Mesothelial cell of epicardium (in vitro differentiated cells): ENCODE measurements around the gene DNAH11. TPM values are rescaled to one million over a fixed set of nuclear protein-coding genes. Genes with fewer than 3 reads are reported as not detected.

ENCODE experiments used
- DNase-seq, 2 experiments: peaks; one replicate each; pipeline ENCODE4 v3.0.0; 2021; ENCODE audit warnings: low spot score in 2 of 2; ENCODE audit not compliant: unreplicated experiment in 2 of 2
- H3K27ac Mint-ChIP-seq: 2 replicates; pipeline ENCODE4 v1.8.0; 2021; ENCODE audit warnings: mixed read lengths
- H3K27me3 Mint-ChIP-seq: 2 replicates; pipeline ENCODE4 v1.8.0; 2021; ENCODE audit warnings: low read depth, mixed read lengths
- H3K36me3 Mint-ChIP-seq: 2 replicates; pipeline ENCODE4 v1.8.0; 2021; ENCODE audit warnings: mixed read lengths
- H3K4me1 Mint-ChIP-seq: 2 replicates; pipeline ENCODE4 v1.8.0; 2021; ENCODE audit warnings: mixed read lengths
- H3K4me3 Mint-ChIP-seq: 2 replicates; pipeline ENCODE4 v1.8.0; 2021; ENCODE audit warnings: mild to moderate bottlenecking, moderate library complexity, mixed read lengths
- H3K9me3 Mint-ChIP-seq: 2 replicates; pipeline ENCODE4 v1.8.0; 2021; ENCODE audit warnings: mixed read lengths
- total RNA-seq: library from RNA; stranded (reverse); gene quantifications from 3 replicates; pipeline ENCODE4 v1.2.1, GENCODE V29; 2021
- TF ChIP-seq, protein P1 (sequence below): fragments of 200-600 bp; sonication (generic); IDR thresholded peaks from one replicate; pipeline ENCODE4 v1.5.0; 2021; ENCODE audit warnings: antibody characterized with exemption; ENCODE audit not compliant: unreplicated experiment

DNAH11 gene
- total RNA-seq, 1 donor from 2014 or later: 0.80 TPM

DNA sequence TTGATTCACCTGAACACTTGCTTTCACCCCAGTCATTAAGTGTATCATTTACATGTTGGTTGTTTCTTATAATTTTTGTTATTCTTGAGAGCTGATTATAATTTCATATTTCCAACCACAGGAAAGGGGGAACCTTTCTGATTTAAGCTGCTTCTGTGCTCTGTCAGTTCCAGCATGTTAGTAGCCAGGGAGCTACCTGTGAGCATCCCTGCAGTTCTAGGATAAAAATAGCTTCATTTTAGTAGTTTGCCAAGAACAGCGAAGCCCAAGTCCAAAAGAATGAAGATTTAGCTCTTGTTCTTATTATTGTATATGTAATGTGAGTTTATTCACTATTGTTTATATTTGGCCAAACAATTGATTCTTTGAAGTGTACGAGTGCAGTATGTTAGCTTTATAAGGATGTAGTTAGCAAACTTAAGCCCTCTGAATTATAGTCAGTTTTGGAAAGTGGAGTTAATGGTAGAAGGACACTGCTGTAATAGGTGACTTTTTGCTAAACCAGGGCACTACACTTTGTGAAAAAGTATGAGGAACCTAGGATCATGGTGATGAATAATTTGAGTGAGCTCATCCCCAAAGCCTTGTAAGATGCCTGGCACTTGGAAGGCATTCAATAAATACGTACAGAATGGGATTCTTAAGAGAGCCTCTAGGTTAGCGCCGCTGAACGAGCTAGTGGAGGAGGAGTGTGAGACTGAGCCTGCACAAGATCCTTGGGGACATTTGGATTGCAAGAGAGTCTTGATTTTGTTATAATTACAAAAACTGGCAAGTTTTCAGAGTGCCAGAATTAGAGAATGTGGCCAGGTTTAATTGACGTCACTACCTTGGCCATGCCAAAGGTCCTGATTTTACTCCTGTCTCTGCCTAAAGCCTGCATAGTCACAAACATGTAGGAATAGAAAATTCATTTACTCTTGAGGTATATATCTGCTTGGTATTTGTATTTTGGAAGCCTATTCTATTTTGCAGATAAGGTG is 29.8 kb downstream of the DNAH11 start:
- no peak overlapping the region for H3K27ac Mint-ChIP-seq
- H3K4me1 Mint-ChIP-seq: no peaks in the 10 kb centered on the region
- H3K36me3 Mint-ChIP-seq: no peaks in the 10 kb centered on the region
- no peak for DNase-seq
- peaks cover 17% of the 10 kb centered on the region for H3K27me3 Mint-ChIP-seq
- H3K9me3 Mint-ChIP-seq: no peaks in the 10 kb centered on the region
- H3K4me3 Mint-ChIP-seq: no peak overlapping the region
- TF ChIP-seq, protein P1, sequence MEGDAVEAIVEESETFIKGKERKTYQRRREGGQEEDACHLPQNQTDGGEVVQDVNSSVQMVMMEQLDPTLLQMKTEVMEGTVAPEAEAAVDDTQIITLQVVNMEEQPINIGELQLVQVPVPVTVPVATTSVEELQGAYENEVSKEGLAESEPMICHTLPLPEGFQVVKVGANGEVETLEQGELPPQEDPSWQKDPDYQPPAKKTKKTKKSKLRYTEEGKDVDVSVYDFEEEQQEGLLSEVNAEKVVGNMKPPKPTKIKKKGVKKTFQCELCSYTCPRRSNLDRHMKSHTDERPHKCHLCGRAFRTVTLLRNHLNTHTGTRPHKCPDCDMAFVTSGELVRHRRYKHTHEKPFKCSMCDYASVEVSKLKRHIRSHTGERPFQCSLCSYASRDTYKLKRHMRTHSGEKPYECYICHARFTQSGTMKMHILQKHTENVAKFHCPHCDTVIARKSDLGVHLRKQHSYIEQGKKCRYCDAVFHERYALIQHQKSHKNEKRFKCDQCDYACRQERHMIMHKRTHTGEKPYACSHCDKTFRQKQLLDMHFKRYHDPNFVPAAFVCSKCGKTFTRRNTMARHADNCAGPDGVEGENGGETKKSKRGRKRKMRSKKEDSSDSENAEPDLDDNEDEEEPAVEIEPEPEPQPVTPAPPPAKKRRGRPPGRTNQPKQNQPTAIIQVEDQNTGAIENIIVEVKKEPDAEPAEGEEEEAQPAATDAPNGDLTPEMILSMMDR: no peak

DNA sequence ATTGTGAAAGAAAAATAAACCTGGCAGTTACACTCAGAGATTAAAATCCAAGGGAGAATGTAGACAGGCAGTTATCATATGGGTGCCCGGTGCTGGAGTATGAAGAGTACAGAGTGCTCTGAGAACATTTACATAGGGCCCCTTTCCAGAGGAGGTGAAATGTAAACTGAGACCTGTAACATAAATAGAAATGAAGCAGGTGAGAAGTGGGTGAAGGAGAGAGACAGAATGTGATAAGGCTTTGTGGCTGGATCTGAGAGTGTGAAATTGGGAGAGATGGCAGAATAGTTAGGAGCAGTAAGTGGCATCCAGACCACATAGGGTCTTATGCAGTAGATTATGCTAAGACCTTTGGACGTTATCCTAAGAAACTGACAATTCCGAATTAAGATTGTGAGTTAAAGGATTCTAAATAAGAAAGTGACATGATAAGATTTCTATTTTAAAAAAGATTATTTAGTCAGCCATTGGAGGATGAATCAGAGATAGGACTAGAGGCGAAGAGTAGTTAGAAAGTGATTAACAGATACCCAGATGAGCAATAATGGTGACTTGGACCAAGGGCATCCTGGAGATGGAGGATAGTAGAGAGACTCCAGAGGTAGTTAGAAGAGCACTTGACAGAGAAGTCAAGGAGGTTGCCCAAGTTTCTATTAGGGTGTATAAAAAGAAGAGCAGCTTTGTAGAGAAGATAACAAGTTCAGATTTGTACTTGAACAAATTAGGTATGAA is 36.7 kb downstream of the DNAH11 start:
- Mint-ChIP-seq H3K4me3 (no peak overlapping the region), H3K27me3 (no peaks in the 10 kb centered on the region), H3K27ac (no peak overlapping the region), H3K9me3 (peaks cover 18% of the 10 kb centered on the region), H3K4me1 (no peaks in the 10 kb centered on the region), H3K36me3 (no peaks in the 10 kb centered on the region)
- no peak for DNase-seq
- TF ChIP-seq, protein P1: no peak

DNA sequence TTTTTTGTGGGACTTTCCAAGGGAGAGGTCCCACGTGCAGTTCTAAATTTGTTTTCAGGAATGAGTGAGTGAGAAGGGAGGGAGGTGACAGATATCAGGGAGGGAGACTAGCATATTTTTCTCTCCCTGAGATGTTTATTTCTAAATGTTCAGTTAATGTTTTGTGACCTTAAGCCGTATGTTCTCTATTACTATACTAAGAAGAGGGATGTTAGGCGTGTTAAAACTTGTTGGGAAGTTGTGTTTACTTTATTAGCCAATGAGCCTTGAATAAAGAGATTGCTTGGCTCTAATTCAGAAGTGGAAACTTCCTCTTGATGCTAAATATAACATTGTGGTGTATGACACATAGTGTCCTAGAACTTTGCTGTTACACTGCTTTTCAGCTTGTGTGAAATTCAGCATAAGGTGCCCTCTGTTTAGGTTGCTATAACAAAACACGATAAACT is 37.3 kb downstream of the DNAH11 start:
- Mint-ChIP-seq H3K27me3 (no peaks in the 10 kb centered on the region), H3K4me3 (no peak overlapping the region), H3K36me3 (no peaks in the 10 kb centered on the region), H3K9me3 (peaks cover 18% of the 10 kb centered on the region), H3K4me1 (no peaks in the 10 kb centered on the region), H3K27ac (no peak overlapping the region)
- TF ChIP-seq, protein P1: no peak
- no peak for DNase-seq

DNA sequence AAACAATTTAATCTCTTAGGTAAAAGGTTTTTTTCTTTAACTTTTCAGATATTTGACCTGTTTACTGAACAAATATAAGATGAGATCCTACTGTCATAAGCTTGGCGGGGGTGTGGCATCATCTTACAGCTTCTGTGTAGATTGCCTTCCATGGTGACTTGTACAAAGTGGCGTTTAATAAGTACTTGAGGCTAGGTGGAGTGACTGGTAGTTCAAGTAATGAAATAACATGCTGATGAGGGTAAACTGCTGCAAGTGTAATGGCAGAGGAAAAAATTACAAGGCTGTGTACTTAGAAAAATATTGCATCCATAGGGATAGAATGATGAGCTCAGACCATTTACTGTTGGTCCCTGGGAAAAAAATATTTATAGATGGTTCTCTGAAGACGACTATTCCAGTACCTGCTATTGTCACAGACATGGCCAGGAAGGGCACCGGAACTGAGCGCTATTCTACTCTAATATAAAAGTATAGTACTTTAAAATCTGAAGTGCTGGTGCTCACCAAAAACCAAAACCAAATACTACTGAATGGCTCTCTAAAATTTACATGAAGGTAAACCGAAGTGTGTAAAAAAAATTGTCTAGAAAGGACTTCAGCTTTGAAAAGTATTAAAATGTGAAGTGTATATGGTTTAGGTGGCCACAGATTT is 42.4 kb downstream of the DNAH11 start:
- H3K4me1 Mint-ChIP-seq: no peaks in the 10 kb centered on the region
- DNase-seq: no peak
- H3K9me3 Mint-ChIP-seq: peaks cover 18% of the 10 kb centered on the region
- no peaks in the 10 kb centered on the region for H3K36me3 Mint-ChIP-seq
- TF ChIP-seq, protein P1: no peak
- H3K27me3 Mint-ChIP-seq: no peaks in the 10 kb centered on the region
- no peak overlapping the region for H3K4me3 Mint-ChIP-seq
- H3K27ac Mint-ChIP-seq: no peak overlapping the region

DNA sequence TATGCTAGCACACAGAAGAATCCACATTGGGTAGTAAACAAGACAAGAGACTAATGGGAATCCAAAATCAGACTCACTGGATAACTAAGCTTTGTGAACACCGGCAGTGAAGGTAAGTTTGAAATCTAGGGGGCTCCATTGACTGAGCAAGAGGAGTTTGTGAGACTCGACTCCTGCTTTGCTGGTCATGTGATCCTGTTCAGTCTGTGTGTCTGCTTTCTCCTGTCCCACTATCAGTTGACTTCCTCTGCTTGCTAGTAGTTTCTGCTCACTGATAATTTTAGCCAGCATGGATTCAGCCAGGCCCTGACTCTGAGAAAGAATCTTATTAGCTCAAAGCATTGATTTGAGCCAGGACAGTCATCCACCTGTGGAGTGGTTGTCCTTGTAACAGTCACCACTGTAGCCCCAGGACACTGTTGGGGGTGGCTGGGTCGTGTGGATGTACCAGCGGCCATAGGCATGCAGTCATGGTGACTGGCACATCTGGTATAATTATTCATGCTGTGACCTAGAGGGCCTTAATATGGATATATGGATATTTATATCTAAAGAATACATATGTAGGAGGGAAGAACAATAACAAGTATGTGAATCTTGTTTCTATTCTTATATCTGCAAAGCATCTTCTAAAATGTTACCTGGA is 44.4 kb downstream of the DNAH11 start:
- Mint-ChIP-seq H3K36me3 (no peaks in the 10 kb centered on the region), H3K4me3 (no peak overlapping the region), H3K27me3 (no peaks in the 10 kb centered on the region), H3K27ac (no peak overlapping the region), H3K9me3 (peaks cover 18% of the 10 kb centered on the region), H3K4me1 (no peaks in the 10 kb centered on the region)
- TF ChIP-seq, protein P1: no peak
- no peak for DNase-seq
